Measurements from ENCODE around the gene SLC25A10. TPM values are rescaled to one million over a fixed set of nuclear protein-coding genes. Genes with fewer than 3 reads are reported as not detected.
A peak's percentile ranks its signal among the peaks of the same experiment; 100 is the strongest.

SLC25A10 gene
- total and polyA plus RNA-seq, 10 of the 15 experiments (the other 5 are each of a cell fraction or from before 2014, with no cell fraction given) = 0.11 to 72.7 (median 22.3) TPM

DNA sequence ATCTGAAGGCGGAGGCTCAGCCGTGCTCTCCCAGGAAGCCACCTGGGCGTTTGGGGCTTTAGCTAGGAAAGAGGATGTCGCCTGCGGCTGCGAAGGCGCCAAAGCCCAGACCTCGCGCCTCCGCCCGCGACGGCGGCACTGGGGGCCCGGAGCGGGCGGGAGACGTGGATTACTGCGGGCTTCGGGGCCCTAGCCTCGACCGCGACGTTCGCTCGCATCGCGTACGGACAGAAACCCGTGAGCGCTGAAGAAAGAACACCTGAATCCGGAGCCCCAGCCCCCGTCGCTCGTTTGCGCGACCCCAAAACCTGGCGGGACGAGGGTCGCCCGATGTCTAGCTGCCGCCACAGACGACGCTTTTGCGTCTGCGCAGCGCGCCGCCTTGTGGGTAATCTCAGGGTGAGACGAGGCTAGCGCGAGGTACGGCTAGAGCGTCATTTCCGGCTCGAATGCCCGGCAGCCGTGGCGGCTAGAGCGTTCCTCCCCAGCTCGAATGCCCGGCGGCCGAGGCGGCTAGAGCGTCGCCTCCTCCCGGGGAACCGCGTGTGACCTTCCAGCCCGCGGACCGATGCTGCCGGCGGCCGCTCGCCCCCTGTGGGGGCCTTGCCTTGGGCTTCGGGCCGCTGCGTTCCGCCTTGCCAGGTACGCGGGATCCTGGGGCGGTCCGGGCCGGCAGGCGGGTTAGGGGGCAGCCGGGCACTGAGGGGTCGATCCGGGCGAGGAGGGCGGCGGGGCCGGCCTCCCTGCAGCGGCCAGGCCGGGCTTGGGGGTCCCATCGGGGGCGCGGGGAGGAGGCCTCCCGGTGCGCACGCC, 8.9 kb upstream of the SLC25A10 start, which contains the start of gene MRPL12 (continued):
- peak in 1 of 2 experiments; percentile 81; a peak in 2 of 4 replicates for TF ChIP-seq BHLHE40 (IDR thresholded peaks at IDR 0.05; ENCODE audit: borderline replicate concordance in 1 of 2, low read depth in 2 of 2, low read length in 1 of 2)
- peak; percentile 97 for TF ChIP-seq CREM (IDR thresholded peaks at IDR 0.05; ENCODE audit: low read depth)
- TF ChIP-seq NFXL1 (IDR thresholded peaks at IDR 0.05; ENCODE audit: borderline replicate concordance) = no peak
- TF ChIP-seq SPI1 (IDR thresholded peaks at IDR 0.05; ENCODE audit: borderline replicate concordance, insufficient read depth, low read depth, low read length) = no peak
- no peak for TF ChIP-seq HDAC6 (IDR thresholded peaks at IDR 0.05; ENCODE audit: unreplicated experiment)
- TF ChIP-seq, protein P1, sequence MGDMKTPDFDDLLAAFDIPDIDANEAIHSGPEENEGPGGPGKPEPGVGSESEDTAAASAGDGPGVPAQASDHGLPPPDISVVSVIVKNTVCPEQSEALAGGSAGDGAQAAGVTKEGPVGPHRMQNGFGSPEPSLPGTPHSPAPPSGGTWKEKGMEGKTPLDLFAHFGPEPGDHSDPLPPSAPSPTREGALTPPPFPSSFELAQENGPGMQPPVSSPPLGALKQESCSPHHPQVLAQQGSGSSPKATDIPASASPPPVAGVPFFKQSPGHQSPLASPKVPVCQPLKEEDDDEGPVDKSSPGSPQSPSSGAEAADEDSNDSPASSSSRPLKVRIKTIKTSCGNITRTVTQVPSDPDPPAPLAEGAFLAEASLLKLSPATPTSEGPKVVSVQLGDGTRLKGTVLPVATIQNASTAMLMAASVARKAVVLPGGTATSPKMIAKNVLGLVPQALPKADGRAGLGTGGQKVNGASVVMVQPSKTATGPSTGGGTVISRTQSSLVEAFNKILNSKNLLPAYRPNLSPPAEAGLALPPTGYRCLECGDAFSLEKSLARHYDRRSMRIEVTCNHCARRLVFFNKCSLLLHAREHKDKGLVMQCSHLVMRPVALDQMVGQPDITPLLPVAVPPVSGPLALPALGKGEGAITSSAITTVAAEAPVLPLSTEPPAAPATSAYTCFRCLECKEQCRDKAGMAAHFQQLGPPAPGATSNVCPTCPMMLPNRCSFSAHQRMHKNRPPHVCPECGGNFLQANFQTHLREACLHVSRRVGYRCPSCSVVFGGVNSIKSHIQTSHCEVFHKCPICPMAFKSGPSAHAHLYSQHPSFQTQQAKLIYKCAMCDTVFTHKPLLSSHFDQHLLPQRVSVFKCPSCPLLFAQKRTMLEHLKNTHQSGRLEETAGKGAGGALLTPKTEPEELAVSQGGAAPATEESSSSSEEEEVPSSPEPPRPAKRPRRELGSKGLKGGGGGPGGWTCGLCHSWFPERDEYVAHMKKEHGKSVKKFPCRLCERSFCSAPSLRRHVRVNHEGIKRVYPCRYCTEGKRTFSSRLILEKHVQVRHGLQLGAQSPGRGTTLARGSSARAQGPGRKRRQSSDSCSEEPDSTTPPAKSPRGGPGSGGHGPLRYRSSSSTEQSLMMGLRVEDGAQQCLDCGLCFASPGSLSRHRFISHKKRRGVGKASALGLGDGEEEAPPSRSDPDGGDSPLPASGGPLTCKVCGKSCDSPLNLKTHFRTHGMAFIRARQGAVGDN (IDR thresholded peaks at IDR 0.05) = peak; percentile 43; the same call in 1 of the 2 replicates
- TF ChIP-seq, protein P2, sequence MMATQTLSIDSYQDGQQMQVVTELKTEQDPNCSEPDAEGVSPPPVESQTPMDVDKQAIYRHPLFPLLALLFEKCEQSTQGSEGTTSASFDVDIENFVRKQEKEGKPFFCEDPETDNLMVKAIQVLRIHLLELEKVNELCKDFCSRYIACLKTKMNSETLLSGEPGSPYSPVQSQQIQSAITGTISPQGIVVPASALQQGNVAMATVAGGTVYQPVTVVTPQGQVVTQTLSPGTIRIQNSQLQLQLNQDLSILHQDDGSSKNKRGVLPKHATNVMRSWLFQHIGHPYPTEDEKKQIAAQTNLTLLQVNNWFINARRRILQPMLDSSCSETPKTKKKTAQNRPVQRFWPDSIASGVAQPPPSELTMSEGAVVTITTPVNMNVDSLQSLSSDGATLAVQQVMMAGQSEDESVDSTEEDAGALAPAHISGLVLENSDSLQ (IDR thresholded peaks at IDR 0.05) = no peak; the same call in 1 of the 2 replicates
- peak; percentile 30; the same call in 1 of the 2 replicates for TF ChIP-seq ZNF207 (IDR thresholded peaks at IDR 0.05; ENCODE audit: borderline replicate concordance)
- TF ChIP-seq, protein P3, sequence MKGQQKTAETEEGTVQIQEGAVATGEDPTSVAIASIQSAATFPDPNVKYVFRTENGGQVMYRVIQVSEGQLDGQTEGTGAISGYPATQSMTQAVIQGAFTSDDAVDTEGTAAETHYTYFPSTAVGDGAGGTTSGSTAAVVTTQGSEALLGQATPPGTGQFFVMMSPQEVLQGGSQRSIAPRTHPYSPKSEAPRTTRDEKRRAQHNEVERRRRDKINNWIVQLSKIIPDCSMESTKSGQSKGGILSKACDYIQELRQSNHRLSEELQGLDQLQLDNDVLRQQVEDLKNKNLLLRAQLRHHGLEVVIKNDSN (IDR thresholded peaks at IDR 0.05; ENCODE audit: borderline replicate concordance, extremely low read length, insufficient read depth, low read depth, low read length) = no peak

Measured in GM12878 (cell line).